Astrocyte (in vitro differentiated cells and primary cell): ENCODE measurements around the gene LRRC4C. TPM values are rescaled to one million over a fixed set of nuclear protein-coding genes. Genes with fewer than 3 reads are reported as not detected.

Source experiments
- DNase-seq: peaks from one replicate; pipeline ENCODE4 v3.0.0-alpha.2; 2010; ENCODE audit warnings: low read depth
- FAIRE-seq: peaks from 2 replicates; lab custom pipeline; 2011; peaks lifted over from hg19 to GRCh38; lab: Jason Lieb, UNC
- H2AFZ ChIP-seq: 2 replicates; pipeline ENCODE4 v1.6.0; 2012; ENCODE audit warnings: low read depth, low read length, inconsistent platforms
- H3K27ac ChIP-seq: 2 replicates; pipeline ENCODE4 v1.5.1; 2011; ENCODE audit warnings: low read depth, low read length, inconsistent platforms
- H3K27me3 ChIP-seq: 2 replicates; pipeline ENCODE4 v1.6.0; 2011; ENCODE audit warnings: low read length, inconsistent platforms; ENCODE audit not compliant: insufficient read depth
- H3K36me3 ChIP-seq: 2 replicates; pipeline ENCODE4 v1.5.1; 2011; ENCODE audit warnings: low read length, inconsistent platforms; ENCODE audit not compliant: insufficient read depth
- H3K4me1 ChIP-seq: 2 replicates; pipeline ENCODE4 v1.5.1; 2011; ENCODE audit warnings: low read length, inconsistent platforms; ENCODE audit not compliant: insufficient read depth
- H3K4me2 ChIP-seq: 2 replicates; pipeline ENCODE4 v1.6.0; 2012; ENCODE audit warnings: low read length, inconsistent platforms
- H3K4me3 ChIP-seq: 2 replicates; pipeline ENCODE4 v1.5.1; 2011; ENCODE audit warnings: low read depth, mild to moderate bottlenecking, low read length, inconsistent platforms; ENCODE audit not compliant: insufficient read depth
- H3K79me2 ChIP-seq: 2 replicates; pipeline ENCODE4 v1.6.0; 2012; ENCODE audit warnings: mild to moderate bottlenecking, low read length, inconsistent platforms; ENCODE audit not compliant: insufficient read depth
- H3K9ac ChIP-seq: 2 replicates; pipeline ENCODE4 v1.6.0; 2012; ENCODE audit warnings: mild to moderate bottlenecking, low read length, inconsistent platforms
- H3K9me3 ChIP-seq: 2 replicates; pipeline ENCODE4 v1.5.1; 2012; ENCODE audit warnings: low read depth, mild to moderate bottlenecking, low read length, inconsistent platforms; ENCODE audit not compliant: insufficient read depth
- H4K20me1 ChIP-seq: 2 replicates; pipeline ENCODE4 v1.6.0; 2012; ENCODE audit warnings: low read length, inconsistent platforms; ENCODE audit not compliant: insufficient read depth
- H3K27ac Mint-ChIP-seq: one replicate; pipeline ENCODE4 v1.8.0; 2021; ENCODE audit warnings: mild to moderate bottlenecking, mixed read lengths; ENCODE audit not compliant: unreplicated experiment
- H3K27me3 Mint-ChIP-seq: one replicate; pipeline ENCODE4 v1.8.0; 2021; ENCODE audit warnings: low read depth, mixed read lengths; ENCODE audit not compliant: unreplicated experiment
- H3K36me3 Mint-ChIP-seq: one replicate; pipeline ENCODE4 v1.8.0; 2021; ENCODE audit warnings: low read depth, mixed read lengths; ENCODE audit not compliant: unreplicated experiment
- H3K4me1 Mint-ChIP-seq: one replicate; pipeline ENCODE4 v1.8.0; 2021; ENCODE audit warnings: low read depth, mixed read lengths; ENCODE audit not compliant: unreplicated experiment
- H3K4me3 Mint-ChIP-seq: one replicate; pipeline ENCODE4 v1.8.0; 2021; ENCODE audit warnings: mild to moderate bottlenecking, moderate library complexity, mixed read lengths; ENCODE audit not compliant: unreplicated experiment
- H3K9me3 Mint-ChIP-seq: one replicate; pipeline ENCODE4 v1.8.0; 2021; ENCODE audit warnings: mild to moderate bottlenecking, mixed read lengths; ENCODE audit not compliant: unreplicated experiment
- CTCF ChIP-seq: IDR thresholded peaks from 2 replicates; pipeline ENCODE4 v1.5.1; 2011; ENCODE audit warnings: low read depth, mild to moderate bottlenecking, inconsistent platforms, low read length, moderate library complexity; ENCODE audit not compliant: insufficient read depth
- EZH2 ChIP-seq: IDR thresholded peaks from 2 replicates; pipeline ENCODE4 v1.6.1; 2012; ENCODE audit warnings: mild to moderate bottlenecking, low read length, inconsistent platforms; ENCODE audit not compliant: insufficient read depth
- total RNA-seq: library from RNA; stranded (reverse); gene quantifications from 2 replicates; pipeline ENCODE4 v1.2.1, GENCODE V29; 2021

The LRRC4C gene
- total RNA-seq, 1 donor from 2014 or later: 9.0 TPM

- no peaks in the 10 kb centered on the region for H3K27me3 Mint-ChIP-seq
- Histone ChIP-seq H3K36me3 (no peaks in the 10 kb centered on the region), H4K20me1 (no peaks in the 10 kb centered on the region), H3K4me3 (no peak overlapping the region), H3K9me3 (no peaks in the 10 kb centered on the region), H3K79me2 (no peaks in the 10 kb centered on the region), H3K4me1 (peaks cover 14% of the 10 kb centered on the region), H2AFZ (no peak overlapping the region), H3K9ac (no peak overlapping the region), H3K4me2 (peak overlapping the region; percentile 28), H3K27me3 (no peaks in the 10 kb centered on the region), H3K27ac (no peak overlapping the region)
- DNase-seq: peak; percentile 26
- H3K36me3 Mint-ChIP-seq: no peaks in the 10 kb centered on the region
- H3K27ac Mint-ChIP-seq: no peak overlapping the region
- no peaks in the 10 kb centered on the region for H3K9me3 Mint-ChIP-seq
- no peak for TF ChIP-seq EZH2
- no peak for FAIRE-seq
- peaks cover 26% of the 10 kb centered on the region for H3K4me1 Mint-ChIP-seq
- H3K4me3 Mint-ChIP-seq: no peak overlapping the region
Measured at GRCh38 chr11:41446107-41446506, 13.3 kb downstream of the LRRC4C start.

GRCh38 chr11:41437006-41437490 lies 22.4 kb downstream of the LRRC4C start:
- FAIRE-seq: no peak
- no peaks in the 10 kb centered on the region for H3K79me2 ChIP-seq
- no peaks in the 10 kb centered on the region for H4K20me1 ChIP-seq
- no peaks in the 10 kb centered on the region for H3K9me3 Mint-ChIP-seq
- H3K9me3 ChIP-seq: no peaks in the 10 kb centered on the region
- no peaks in the 10 kb centered on the region for H3K36me3 Mint-ChIP-seq
- H3K4me1 Mint-ChIP-seq: no peaks in the 10 kb centered on the region
- H3K4me3 ChIP-seq: no peak overlapping the region
- H3K27ac ChIP-seq: no peak overlapping the region
- H3K4me3 Mint-ChIP-seq: no peak overlapping the region
- no peak for TF ChIP-seq CTCF
- no peak for TF ChIP-seq EZH2
- no peaks in the 10 kb centered on the region for H3K36me3 ChIP-seq
- DNase-seq: no peak
- no peaks in the 10 kb centered on the region for H3K4me1 ChIP-seq
- no peak overlapping the region for H2AFZ ChIP-seq
- H3K27ac Mint-ChIP-seq: no peak overlapping the region
- H3K9ac ChIP-seq: no peak overlapping the region
- H3K27me3 ChIP-seq: no peaks in the 10 kb centered on the region
- no peak overlapping the region for H3K4me2 ChIP-seq
- H3K27me3 Mint-ChIP-seq: no peaks in the 10 kb centered on the region

GRCh38 chr11:41435531-41435930 lies 23.9 kb downstream of the LRRC4C start:
- no peaks in the 10 kb centered on the region for H3K4me1 ChIP-seq
- H3K27me3 ChIP-seq: no peaks in the 10 kb centered on the region
- no peaks in the 10 kb centered on the region for H3K27me3 Mint-ChIP-seq
- no peaks in the 10 kb centered on the region for H3K9me3 ChIP-seq
- no peak overlapping the region for H3K27ac Mint-ChIP-seq
- H3K4me2 ChIP-seq: no peak overlapping the region
- no peak for DNase-seq
- H3K27ac ChIP-seq: no peak overlapping the region
- no peak overlapping the region for H3K9ac ChIP-seq
- H3K36me3 Mint-ChIP-seq: no peaks in the 10 kb centered on the region
- H3K79me2 ChIP-seq: no peaks in the 10 kb centered on the region
- FAIRE-seq: no peak
- no peak overlapping the region for H3K4me3 Mint-ChIP-seq
- no peak overlapping the region for H2AFZ ChIP-seq
- H3K4me1 Mint-ChIP-seq: no peaks in the 10 kb centered on the region
- H3K36me3 ChIP-seq: no peaks in the 10 kb centered on the region
- no peaks in the 10 kb centered on the region for H4K20me1 ChIP-seq
- no peak for TF ChIP-seq EZH2
- no peak for TF ChIP-seq CTCF
- no peaks in the 10 kb centered on the region for H3K9me3 Mint-ChIP-seq
- H3K4me3 ChIP-seq: no peak overlapping the region
